Astrocyte (in vitro differentiated cells and primary cell): ENCODE measurements around the gene ALX4.

Experiments
- EZH2 ChIP-seq: IDR thresholded peaks from 2 replicates; pipeline ENCODE4 v1.6.1; 2012; ENCODE audit warnings: mild to moderate bottlenecking, low read length, inconsistent platforms; ENCODE audit not compliant: insufficient read depth
- TF ChIP-seq, protein P1 (sequence below): IDR thresholded peaks from 2 replicates; pipeline ENCODE4 v1.5.1; 2011; ENCODE audit warnings: low read depth, mild to moderate bottlenecking, inconsistent platforms, low read length, moderate library complexity; ENCODE audit not compliant: insufficient read depth

DNA sequence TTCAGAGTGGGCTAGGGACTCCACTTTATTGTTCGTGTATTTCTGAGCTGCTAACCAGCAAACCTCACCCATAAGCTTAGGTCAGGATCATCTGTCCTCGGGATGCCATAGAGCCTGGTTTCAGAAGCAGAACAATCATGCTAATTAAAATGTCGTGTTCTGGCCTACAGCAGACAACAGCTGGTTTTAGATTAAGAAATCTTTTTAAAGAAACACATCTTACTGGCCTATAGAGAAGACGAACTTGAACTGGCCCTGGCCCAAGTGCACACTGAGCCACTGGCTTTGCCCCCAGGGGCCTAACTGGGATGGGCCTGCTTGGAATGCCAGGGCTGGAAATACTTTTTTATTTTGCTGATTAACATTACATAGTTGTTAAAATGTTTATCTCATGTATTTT, 63.2 kb downstream of the ALX4 start:
- TF ChIP-seq, protein P1, sequence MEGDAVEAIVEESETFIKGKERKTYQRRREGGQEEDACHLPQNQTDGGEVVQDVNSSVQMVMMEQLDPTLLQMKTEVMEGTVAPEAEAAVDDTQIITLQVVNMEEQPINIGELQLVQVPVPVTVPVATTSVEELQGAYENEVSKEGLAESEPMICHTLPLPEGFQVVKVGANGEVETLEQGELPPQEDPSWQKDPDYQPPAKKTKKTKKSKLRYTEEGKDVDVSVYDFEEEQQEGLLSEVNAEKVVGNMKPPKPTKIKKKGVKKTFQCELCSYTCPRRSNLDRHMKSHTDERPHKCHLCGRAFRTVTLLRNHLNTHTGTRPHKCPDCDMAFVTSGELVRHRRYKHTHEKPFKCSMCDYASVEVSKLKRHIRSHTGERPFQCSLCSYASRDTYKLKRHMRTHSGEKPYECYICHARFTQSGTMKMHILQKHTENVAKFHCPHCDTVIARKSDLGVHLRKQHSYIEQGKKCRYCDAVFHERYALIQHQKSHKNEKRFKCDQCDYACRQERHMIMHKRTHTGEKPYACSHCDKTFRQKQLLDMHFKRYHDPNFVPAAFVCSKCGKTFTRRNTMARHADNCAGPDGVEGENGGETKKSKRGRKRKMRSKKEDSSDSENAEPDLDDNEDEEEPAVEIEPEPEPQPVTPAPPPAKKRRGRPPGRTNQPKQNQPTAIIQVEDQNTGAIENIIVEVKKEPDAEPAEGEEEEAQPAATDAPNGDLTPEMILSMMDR: no peak
- TF ChIP-seq EZH2: no peak
